Effector CD4-positive, alpha-beta T cell (primary cell): Measurements from ENCODE around the gene RYR1.
"Not testable (repeated sequence)": the region's sequence is repeated elsewhere in the genome, so short reads cannot be mapped to it uniquely, and the experiment has no call there.

Experiments used
- DNase-seq: peaks from one replicate; pipeline ENCODE4 v3.0.0-alpha.2; 2020

Gene RYR1

DNA sequence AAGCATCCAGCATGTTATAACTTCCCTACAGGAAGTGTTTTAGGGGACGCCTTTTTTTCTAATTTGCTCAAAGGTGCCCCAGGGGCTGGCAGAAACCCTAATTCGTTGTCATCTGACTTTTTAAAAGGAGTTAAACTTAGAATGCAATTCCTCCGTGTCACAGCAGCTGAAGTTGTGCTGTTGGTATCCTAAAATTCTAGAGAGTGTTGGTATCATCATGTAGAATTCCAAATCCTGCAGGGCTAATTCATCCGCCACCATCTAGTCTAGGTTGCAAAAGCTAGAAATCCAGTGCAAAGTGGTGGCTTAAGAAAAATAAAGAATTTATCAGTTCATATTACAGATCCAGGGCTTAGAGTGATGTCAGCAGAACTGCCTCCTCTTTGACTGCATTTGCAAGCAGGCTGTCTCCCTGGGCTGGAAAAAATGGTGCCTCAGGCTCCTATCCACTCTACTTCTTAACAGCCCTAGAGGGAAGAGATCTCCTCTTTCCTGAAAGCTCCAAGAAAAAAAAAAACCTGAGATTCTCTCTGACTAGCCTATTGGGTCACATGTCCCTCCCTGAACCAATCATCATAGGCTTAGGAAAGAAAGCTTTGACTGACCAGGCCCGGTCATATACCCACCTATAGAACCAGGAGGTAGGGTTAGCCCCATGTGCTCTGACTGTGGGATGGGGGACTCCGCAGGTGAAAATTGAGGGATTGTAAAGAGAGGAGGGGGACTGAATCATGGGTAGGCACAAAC, 111.3 kb downstream of the RYR1 start:
- DNase-seq: no peak

DNA sequence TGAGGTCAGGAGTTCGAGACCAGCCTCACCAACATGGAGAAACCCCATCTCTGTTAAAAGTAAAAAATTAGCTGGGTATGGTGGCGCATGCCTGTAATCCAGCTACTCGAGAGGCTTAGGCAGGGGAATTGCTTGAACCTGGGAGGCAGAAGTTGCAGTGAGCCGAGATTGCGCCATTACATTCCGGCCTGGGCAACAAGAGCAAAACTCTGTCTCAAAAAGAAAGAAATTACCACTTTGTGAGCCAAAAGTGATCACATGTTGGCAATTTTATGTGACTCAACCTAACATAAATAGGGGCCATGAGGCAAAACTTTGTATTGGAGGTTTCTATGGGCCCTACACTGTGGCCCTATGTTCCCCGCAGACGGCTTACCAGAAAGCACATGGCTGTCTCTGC, 112.1 kb downstream of the RYR1 start:
- no peak for DNase-seq

DNA sequence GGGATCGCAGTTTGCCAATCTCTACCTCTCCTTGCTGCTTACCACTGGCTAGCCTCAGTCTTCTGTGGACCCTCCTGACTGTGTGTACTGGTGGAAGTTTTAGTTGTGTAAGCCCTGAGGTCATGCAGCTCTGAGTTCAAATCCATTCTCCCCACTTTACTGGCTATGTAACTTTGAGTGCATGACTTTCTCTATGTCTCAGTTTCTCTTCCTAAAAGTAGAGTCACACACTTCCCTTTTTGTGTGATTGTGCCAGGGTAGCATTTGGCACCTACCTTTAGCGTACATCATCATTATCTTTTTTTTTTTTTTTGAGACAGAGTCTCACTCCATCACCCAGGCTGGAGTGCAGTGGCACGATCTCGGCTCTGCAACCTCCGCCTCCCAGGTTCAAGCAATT, 113.9 kb downstream of the RYR1 start:
- DNase-seq: no peak

DNA sequence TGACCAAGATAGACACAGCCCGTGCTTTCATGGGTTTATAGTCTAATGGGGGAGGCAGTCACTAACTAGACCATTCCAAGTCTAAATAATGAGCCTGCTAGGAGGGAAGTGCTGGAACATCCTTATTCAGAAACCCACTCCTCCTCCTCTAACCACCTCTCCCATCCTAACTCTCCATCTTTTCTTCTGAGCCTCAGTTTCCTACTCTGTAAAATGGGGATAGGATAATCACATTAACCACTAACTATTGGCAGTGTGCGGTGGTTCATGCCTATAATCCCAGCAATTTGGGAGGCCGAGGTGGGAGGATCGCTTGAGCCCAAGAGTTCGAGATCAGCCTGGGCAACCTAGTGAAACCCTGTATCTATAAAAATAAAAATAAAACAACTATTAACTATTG, 115.6 kb downstream of the RYR1 start:
- DNase-seq: no peak

DNA sequence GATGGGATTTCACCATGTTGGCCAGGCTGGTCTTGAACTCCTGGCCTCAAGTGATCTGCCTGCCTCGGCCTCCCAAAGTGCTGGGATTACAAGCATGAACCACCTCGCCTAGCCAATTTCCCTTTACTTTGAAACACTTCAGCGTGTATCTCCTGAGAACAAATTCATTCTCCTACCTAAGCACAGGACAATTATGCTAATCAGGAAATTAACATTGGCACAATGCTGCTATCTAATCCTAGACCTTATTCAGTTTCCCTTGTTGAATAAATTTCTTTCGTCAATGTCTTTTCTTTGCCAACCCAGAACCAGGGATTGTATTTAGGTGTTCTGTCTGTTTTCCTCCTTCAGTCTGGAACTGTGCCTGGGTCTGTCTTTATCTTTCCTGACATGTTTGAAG, 116.5 kb downstream of the RYR1 start:
- no peak for DNase-seq

DNA sequence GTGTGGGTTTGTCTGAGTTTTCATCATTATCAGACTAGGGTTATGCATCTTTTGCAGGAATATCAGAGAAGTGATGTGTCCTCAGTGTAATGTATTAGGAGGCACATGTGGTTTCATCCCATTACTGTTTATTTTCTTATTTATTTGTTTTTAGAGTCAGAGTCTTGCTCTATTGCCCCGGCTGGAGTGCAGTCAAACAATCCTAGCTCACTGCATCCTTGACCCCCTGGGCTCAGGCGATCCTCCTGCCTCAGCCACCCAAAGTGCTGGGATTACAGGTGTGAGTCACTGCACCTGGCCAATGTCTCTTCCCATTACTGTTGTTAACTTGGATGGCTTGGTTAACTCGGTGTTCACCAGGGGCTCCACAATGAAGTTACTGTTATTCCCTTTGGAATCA, 116.9 kb downstream of the RYR1 start:
- no peak for DNase-seq

DNA sequence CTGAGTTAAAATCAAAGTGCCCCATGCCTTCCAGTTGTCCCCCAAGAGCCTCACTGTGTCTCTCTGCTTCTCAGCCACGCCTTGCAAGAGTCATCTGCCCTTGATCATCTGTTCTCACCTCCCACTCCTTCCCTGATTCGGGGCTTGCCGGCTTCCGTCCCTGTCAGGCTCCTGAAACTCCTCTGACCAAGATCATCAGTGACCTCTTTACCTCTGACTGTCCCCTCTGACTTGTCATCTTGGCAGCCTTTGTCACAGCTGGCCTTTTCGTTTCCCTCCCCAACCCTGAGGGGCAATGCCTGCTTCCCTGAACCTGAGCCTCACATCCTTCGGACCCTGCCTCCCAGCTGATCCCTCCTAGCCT, 117.9 kb downstream of the RYR1 start:
- DNase-seq: no peak

DNA sequence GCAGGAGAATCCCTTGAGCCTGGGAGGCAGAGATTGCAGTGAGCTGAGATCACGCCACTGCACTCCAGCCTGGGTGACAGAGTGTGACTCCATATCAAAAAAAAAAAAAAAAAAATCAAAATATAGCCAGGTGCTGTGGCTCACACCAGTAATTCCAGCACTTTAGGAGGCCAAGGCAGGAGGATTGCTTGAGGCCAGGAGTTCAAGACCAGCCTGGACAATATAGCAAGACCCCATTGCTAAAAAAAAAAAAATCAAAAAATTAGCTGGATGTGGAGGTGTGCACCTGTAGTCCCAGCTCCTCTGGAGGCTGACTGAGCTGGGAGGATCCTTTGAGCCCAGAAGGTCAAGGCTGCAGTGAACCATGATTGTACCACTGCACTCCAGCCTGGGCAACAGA, 119.7 kb downstream of the RYR1 start:
- not testable (repeated sequence) for DNase-seq

DNA sequence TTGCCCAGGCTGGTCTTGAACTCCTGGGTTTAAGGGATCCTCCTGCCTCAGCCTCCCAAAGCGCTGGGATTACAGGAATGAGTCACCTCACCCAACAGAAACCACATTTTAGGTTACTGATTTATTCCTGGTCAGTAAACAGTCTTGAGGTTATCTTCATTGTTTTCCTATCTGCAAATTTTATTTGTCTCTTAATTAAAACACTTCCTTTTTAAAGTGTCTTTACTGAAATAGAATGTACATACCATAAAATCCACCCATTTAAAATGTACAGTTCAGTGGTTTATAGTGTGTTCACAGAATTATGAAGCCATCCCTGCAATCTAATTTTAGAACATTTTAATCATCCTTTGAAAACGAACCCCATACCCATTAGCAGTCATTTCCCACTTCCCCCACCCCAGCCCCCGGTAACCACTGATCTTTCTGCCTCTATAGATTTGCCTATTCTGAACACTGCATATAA, 121.2 kb downstream of the RYR1 start:
- DNase-seq: no peak

DNA sequence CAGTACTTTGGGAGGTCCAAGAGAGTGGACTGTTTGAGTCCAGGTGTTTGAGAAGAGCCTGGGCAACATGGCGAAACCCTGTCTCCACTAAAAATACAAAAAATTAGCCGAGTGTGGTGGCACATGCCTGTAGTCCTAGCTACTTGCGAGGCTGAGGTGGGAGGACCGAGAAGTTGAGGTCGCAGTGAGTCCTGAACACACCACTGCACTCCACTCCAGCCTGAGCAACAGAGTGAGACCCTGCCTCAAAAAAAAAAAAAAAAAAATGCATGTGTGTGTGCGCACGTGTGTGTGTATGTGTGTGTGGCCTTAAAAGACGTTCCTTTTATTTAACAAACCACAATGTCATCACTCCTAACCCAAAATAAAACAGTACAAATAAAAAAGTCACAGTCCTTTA, 121.7 kb downstream of the RYR1 start:
- DNase-seq: no peak

DNA sequence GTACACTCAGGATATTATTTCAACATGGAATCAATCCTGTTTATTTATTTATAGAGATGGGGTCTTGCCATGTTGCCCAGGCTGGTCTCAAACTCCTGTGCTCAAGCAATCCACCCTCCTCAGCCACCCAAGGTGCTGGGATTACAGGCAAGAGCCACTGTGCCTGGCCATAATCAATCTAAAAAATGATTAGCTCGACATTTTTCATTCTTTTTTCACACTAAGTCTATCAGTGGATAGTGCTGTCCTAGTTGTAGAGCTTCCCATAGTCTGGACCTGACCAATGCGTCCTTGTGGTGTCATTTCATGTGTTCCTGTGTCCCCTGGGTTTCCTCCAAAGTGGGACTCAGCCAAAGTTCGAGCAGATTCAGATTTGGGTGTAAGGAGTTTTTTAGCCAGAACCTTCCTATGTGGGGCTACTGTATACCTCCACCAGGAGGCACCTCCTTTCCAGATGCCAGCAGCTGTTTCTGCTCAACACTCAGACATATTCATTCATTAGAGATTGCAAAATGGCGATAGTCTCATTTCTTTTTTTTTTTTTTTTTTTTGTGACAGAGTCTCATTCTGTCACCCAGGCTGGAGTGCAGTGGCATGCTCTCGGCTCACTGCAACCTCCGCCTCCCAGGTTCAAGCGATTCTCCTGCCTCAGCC, 123.2 kb downstream of the RYR1 start:
- DNase-seq: no peak

DNA sequence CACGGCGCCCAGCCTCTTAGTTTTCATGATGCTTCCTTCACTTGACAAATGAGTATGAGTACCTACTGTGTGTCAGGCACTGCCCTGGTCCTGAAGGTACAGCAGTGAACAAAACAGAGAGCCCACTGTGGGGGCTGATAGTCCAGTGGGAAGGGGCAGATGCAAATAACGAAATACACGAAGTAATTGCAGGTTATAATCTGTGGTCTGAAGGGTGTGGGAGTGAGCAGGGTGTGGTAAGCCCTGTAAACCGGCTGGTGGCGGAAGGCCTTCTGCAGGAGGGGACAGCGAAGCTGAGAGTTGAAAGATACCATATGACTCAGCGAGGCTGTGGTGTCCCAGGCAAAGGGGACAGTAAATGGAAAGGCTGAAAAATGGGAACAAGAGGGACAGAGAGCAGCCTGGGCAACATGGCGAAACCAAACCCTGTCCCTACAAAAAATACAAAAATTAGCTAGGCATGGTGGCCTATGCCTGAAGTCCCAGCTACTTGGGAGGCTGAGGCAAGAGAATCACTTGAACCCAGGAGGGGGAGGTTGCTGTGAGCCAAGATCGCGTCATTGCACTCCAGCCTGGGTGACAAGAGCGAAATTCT, 123.8 kb downstream of the RYR1 start:
- no peak for DNase-seq

DNA sequence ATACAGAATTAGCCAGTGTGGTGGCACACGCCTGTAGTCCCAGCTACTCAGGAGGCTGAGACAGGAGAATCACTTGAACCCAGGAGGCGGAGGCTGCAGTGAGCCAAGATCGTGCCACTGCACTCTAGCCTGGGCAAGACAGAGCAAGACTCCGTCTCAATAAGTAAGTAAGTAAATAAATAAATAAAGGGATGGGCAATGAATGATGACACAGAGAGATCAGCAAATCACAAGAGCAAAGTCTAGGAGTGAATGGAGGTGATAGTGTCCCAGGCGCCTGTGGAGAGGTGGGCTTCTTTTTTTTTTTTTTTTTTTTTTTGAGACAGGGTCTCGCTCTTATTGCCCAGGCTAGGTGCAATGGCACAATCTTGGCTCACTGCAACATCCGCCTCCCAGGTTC, 125.4 kb downstream of the RYR1 start:
- not testable (repeated sequence) for DNase-seq

DNA sequence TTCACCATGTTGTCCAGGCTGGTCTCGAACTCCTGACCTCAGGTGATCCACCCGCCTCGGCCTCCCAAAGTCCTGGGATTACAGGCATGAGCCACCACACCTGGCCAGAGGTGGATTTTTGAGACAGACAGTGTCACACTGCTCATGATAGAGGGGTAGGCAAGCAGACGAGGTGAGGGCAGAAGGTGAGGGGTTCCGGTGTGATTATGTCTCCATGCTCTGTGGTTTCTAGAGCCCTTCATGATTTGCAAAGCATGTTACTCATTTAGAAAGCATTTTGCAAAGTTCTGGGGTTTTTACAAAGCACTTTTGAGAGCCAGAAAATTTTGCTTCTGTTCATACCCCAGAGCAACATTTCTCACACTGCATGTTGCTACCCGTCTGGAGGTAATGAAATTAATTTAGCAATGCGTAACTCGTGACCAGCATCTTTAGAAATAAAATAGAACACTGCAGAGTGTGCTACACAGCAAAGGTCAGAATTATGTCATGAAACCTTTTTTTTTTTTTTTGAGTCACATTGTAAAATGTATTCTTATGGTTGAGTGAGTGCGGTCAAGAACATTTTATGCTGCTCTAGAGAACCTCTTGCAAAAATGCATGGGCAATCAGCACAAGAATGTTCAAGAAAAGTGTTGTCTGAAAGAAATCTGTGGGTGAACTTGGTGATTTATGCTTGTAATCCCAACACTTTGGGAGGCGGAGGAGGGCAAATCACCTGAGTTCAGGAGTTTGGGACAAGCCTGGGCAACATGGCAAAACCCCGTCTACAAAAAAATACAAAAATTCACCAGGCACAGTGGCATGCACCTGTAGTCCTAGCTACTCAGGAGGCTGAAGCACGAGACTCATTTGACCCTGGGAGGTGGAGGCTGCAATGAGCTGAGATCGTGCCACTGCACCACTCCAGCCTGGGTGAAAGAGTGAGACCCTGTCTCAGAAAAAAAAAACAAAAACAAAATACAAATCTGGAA, 126.2 kb downstream of the RYR1 start:
- DNase-seq: no peak

DNA sequence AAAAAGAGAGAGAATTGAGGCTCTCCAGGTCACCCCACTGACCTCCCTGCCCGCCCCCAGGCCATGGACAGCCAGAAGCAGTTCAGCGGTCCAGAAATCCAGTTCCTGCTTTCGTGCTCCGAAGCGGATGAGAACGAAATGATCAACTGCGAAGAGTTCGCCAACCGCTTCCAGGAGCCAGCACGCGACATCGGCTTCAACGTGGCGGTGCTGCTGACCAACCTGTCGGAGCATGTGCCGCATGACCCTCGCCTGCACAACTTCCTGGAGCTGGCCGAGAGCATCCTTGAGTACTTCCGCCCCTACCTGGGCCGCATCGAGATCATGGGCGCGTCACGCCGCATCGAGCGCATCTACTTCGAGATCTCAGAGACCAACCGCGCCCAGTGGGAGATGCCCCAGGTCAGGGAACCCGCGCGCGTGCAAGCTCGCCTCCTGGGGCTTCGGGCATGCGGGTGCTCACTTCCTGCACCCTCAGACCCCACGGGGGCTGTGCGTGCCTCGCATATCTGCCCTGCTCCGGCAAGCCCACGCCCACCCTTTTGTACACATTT, 127.6 kb downstream of the RYR1 start:
- DNase-seq: no peak

DNA sequence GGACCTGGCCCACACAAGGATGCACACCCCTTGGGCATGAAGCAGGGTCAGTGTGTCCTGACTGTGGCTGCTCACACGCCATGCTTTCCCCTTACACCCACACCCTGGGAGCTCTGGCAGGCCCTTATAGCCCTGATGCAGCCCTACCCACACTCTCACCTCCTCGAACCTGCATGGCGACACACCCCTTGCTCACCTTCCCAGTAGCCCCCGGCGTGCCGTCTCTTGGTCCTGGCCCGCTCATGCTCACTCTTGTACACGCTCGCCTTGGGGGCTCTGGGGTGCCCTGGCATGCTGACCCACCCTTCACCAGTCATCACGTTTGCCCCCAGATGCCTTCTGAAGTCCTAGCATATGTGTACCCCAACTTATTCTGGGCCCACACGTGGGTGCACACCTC, 128.2 kb downstream of the RYR1 start:
- DNase-seq: no peak

DNA sequence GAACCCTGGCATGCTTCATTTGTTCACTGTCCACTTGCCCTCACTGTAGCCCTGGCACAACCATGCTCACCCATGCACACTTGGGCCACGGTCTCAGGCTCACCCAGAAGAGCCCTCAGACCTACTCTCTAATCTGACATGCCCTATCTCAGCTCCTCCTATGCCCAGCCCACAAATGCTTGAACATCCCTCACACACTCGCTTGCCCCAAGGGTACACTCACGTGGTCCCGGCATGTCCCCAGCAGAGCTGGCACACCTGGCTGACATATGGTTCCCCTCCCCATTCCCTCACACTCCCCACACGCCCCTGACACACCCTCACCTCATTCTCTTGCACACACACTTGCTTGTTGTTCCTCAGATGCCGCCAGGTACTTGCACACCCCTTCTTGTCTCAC, 128.6 kb downstream of the RYR1 start:
- no peak for DNase-seq

DNA sequence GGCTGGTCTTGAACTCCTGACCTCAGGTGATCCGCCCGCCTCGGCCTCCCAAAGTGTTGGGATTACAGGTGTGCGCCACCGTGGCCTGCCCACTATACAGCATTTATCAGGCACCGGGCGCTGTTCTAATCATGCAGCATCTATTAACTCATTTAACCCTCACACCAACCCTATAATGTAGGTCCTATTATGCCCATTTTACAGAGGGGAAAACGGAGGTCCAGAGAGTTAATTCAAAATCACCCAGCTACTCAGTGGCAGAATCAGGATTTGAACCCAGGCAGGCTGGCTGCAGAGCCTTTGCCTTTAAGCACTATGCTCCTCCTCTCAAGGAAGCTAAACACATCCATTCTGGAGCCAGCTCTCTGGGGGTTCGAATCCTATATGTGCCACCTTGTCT, 130.0 kb downstream of the RYR1 start:
- no peak for DNase-seq

DNA sequence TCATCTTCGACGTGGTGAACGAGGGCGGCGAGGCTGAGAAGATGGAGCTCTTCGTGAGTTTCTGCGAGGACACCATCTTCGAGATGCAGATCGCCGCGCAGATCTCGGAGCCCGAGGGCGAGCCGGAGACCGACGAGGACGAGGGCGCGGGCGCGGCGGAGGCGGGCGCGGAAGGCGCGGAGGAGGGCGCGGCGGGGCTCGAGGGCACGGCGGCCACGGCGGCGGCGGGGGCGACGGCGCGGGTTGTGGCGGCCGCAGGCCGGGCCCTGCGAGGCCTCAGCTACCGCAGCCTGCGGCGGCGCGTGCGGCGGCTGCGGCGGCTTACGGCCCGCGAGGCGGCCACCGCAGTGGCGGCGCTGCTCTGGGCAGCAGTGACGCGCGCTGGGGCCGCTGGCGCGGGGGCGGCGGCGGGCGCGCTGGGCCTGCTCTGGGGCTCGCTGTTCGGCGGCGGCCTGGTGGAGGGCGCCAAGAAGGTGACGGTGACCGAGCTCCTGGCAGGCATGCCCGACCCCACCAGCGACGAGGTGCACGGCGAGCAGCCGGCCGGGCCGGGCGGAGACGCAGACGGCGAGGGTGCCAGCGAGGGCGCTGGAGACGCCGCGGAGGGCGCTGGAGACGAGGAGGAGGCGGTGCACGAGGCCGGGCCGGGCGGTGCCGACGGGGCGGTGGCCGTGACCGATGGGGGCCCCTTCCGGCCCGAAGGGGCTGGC, 131.6 kb downstream of the RYR1 start:
- DNase-seq: no peak

DNA sequence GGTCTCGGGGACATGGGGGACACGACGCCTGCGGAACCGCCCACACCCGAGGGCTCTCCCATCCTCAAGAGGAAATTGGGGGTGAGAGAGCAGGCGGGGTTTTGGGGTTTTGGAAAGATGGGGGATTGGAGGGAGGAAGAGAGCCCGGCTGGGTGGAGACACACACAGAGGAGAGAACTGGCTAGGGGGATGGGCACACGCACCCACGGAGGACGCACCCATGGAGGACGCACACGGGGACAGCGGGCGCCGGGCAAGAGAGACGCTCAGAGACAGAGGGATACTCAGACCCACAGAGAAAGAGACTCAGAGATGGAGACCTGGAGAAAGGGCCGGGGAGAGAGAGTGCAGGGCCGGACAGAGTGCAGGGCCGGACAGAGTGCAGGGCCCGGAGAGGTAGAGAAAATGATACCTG, 132.2 kb downstream of the RYR1 start:
- DNase-seq: no peak

DNA sequence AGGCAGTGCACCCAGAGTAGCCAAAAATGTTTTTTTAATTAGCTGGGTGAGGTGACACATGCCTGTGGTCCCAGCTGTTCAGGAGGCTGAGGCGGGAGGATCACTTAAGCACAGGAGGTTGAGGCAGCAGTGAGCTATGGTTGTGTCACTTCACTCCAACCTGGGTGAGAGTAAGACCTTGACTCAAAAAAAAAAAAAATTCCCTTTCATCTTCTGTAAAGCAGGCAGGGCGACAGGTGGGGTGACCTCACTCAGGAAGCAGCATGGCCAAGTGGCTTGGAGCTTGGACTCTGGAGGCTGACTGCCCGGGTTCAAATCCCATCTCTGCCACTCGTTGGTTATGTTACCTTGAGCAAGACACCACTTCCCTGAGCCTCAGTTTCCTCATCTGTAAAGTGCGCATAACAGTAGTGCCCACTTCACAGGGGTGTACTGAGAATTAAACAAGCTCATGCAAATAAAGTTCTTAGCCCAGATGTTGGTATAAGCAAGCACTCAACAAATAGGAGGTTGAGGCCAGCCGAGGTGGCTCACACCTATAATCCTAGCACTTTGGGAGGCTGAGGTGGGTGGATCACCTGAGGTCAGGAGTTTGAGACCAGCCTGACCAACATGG, 136.0 kb downstream of the RYR1 start:
- DNase-seq: no peak

DNA sequence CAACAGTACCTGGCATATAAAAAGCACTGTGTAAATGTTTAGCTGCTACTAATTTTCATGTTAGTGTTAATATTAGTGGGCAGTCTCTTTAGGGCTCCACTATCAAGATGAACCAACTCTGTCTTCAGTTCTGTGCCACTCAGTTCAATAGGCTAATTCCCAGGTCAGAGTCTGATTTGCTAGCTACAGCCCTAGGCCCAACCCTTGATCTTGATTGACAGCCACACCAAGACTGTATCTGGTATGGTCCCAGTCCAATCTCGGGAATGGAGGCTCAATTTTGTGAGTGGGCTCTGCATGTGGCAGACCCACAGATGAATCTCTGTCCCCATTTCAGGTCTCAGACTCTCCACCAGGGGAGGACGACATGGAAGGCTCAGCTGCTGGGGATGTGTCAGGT, 138.2 kb downstream of the RYR1 start:
- no peak for DNase-seq
